Osteocyte (in vitro differentiated cells): ENCODE results near the gene CHPF. TPM values are rescaled to one million over a fixed set of nuclear protein-coding genes. Genes with fewer than 3 reads are reported as not detected.

Experiments used
- DNase-seq: peaks from one replicate; pipeline ENCODE4 v3.0.0; 2021; ENCODE audit warnings: mixed read lengths; ENCODE audit not compliant: unreplicated experiment; ENCODE audit errors: extremely low spot score
- H3K27ac Mint-ChIP-seq: one replicate; pipeline ENCODE4 v1.8.0; 2021; ENCODE audit warnings: mild to moderate bottlenecking, mixed read lengths; ENCODE audit not compliant: unreplicated experiment
- H3K27me3 Mint-ChIP-seq: one replicate; pipeline ENCODE4 v1.8.0; 2021; ENCODE audit warnings: mixed read lengths; ENCODE audit not compliant: unreplicated experiment
- H3K36me3 Mint-ChIP-seq: one replicate; pipeline ENCODE4 v1.8.0; 2021; ENCODE audit warnings: mixed read lengths; ENCODE audit not compliant: unreplicated experiment
- H3K4me1 Mint-ChIP-seq: one replicate; pipeline ENCODE4 v1.8.0; 2021; ENCODE audit warnings: mixed read lengths; ENCODE audit not compliant: unreplicated experiment
- H3K4me3 Mint-ChIP-seq: one replicate; pipeline ENCODE4 v1.8.0; 2021; ENCODE audit warnings: mild to moderate bottlenecking, moderate library complexity, mixed read lengths; ENCODE audit not compliant: unreplicated experiment
- H3K9me3 Mint-ChIP-seq: one replicate; pipeline ENCODE4 v1.8.0; 2021; ENCODE audit warnings: mixed read lengths; ENCODE audit not compliant: unreplicated experiment
- CTCF ChIP-seq: fragments of 200-600 bp; sonication (generic); IDR thresholded peaks from 2 replicates; pipeline ENCODE4 v1.5.0; 2021; ENCODE audit warnings: antibody characterized with exemption, mild to moderate bottlenecking, moderate library complexity
- total RNA-seq: library from RNA; stranded (reverse); gene quantifications from 2 replicates; pipeline ENCODE4 v1.2.1, GENCODE V29; 2021

CHPF gene
- total RNA-seq, 1 donor from 2014 or later = 144 TPM

DNA sequence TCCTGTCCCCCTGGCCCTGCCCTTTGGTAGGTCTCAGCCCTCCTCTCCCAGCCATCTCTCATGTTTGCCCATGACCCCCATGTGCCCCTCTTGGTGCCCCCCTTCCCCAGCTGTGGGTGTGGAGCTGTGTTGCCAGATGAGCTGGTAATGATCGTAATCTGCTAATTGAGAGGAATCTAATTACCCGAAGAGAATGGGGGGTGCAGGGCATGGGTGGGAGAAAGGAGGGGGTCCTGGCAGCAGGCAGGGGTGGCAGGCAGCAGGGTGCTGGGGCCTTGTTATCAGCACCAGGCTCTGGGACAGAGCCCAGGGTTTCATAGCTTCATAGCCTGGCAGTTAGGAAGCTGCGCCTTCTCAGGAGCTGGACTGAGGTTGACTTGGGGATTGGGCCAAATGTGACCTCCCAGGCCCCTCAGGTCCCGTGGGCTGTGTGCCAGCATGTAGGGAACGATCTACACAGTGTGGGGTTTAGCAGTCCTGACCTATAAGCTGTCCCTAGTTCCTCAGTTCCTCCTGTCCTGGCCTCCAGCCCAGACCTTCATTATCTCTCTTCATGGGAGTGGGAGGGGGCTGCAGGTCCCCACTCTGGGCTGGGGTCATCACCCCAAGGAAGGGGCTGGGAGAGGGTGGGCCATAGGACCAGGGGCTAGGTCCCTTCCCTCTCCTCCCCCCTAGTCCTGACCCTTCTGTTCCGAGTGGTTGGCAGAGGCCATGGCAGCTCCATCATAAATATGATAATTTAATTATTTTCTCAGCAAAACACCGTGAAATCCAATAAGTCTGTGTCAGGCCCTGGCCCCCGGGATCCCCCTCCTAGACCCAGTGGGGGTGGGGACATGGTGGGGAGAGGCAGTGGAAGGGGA, 35.8 kb downstream of the CHPF start:
- TF ChIP-seq CTCF = no peak
- DNase-seq = no peak
- Mint-ChIP-seq H3K4me3 (no peak overlapping the region), H3K9me3 (no peaks in the 10 kb centered on the region), H3K27me3 (peaks cover 16% of the 10 kb centered on the region), H3K4me1 (peaks cover 17% of the 10 kb centered on the region), H3K27ac (no peak overlapping the region), H3K36me3 (peaks cover 12% of the 10 kb centered on the region)

GRCh38 chr2:219506802-219507526, 36.6 kb downstream of the CHPF start:
- Mint-ChIP-seq H3K27ac (no peak overlapping the region), H3K4me3 (no peak overlapping the region), H3K9me3 (no peaks in the 10 kb centered on the region), H3K36me3 (peaks cover 13% of the 10 kb centered on the region), H3K4me1 (peaks cover 13% of the 10 kb centered on the region), H3K27me3 (peaks cover 10% of the 10 kb centered on the region)
- TF ChIP-seq CTCF = no peak
- no peak for DNase-seq

- no peak for DNase-seq
- H3K4me3 Mint-ChIP-seq = no peak overlapping the region
- no peaks in the 10 kb centered on the region for H3K9me3 Mint-ChIP-seq
- peaks cover 13% of the 10 kb centered on the region for H3K4me1 Mint-ChIP-seq
- TF ChIP-seq CTCF = no peak
- H3K36me3 Mint-ChIP-seq = peaks cover 16% of the 10 kb centered on the region
- H3K27me3 Mint-ChIP-seq = peaks cover 7% of the 10 kb centered on the region
- no peak overlapping the region for H3K27ac Mint-ChIP-seq
Measured at GRCh38 chr2:219506153-219506801, 37.3 kb downstream of the CHPF start.

GRCh38 chr2:219505585-219505984, 38.0 kb downstream of the CHPF start:
- TF ChIP-seq CTCF = no peak
- Mint-ChIP-seq H3K9me3 (no peaks in the 10 kb centered on the region), H3K27me3 (peaks cover 7% of the 10 kb centered on the region), H3K36me3 (peaks cover 16% of the 10 kb centered on the region), H3K4me3 (no peak overlapping the region), H3K4me1 (peaks cover 13% of the 10 kb centered on the region), H3K27ac (no peak overlapping the region)
- DNase-seq = no peak

GRCh38 chr2:219502618-219503017, 41.0 kb downstream of the CHPF start:
- H3K27ac Mint-ChIP-seq = no peak overlapping the region

More at GRCh38 chr2:219502618-219503017, 41.0 kb downstream of the CHPF start:
- no peaks in the 10 kb centered on the region for H3K27me3 Mint-ChIP-seq
- TF ChIP-seq CTCF = no peak
- no peak overlapping the region for H3K4me3 Mint-ChIP-seq
- H3K36me3 Mint-ChIP-seq = peaks cover 16% of the 10 kb centered on the region
- no peaks in the 10 kb centered on the region for H3K9me3 Mint-ChIP-seq
- DNase-seq = no peak
- peaks cover 23% of the 10 kb centered on the region for H3K4me1 Mint-ChIP-seq
